ENCODE data around the gene ERBB2.
"Not testable (repeated sequence)": the region's sequence is repeated elsewhere in the genome, so short reads cannot be mapped to it uniquely, and the experiment has no call there.

Gene ERBB2

GRCh38 chr17:39705786-39706348 is 6.0 kb downstream of the ERBB2 start:
- no peak for DNase-seq

DNA sequence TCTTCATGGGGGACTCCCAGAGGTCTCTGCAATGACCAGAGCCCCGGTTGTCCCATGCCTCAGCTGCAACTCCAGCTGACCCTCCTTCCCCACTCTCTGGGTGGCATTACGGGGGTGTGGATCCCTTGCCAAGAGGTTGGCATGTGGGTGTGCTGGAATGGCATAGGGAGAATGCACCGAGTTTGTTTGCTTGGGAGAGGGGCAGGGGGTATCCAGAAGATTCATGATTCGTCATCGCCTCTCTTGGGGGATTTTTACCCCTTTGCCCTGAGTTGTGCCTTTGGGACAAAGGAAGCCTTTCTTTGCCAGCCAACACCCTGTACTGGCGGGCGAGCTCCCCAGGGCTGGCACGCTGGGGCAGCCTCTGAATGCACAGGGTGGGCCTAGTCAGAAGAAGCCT is 6.5 kb downstream of the ERBB2 start:
- DNase-seq = no peak

DNA sequence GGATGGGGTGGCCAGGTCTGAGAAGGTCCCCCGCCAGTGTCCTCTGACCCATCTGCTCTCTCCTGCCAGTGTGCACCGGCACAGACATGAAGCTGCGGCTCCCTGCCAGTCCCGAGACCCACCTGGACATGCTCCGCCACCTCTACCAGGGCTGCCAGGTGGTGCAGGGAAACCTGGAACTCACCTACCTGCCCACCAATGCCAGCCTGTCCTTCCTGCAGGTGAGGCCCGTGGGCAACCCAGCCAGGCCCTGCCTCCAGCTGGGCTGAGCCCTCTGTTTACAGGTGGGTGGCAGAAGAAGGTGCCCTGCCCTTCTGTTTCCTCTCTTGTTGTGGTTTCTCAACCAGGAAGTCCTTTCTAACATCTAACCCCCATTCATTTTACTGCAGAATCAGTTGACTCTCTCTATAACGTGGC is 7.1 kb downstream of the ERBB2 start:
- DNase-seq = no peak

DNA sequence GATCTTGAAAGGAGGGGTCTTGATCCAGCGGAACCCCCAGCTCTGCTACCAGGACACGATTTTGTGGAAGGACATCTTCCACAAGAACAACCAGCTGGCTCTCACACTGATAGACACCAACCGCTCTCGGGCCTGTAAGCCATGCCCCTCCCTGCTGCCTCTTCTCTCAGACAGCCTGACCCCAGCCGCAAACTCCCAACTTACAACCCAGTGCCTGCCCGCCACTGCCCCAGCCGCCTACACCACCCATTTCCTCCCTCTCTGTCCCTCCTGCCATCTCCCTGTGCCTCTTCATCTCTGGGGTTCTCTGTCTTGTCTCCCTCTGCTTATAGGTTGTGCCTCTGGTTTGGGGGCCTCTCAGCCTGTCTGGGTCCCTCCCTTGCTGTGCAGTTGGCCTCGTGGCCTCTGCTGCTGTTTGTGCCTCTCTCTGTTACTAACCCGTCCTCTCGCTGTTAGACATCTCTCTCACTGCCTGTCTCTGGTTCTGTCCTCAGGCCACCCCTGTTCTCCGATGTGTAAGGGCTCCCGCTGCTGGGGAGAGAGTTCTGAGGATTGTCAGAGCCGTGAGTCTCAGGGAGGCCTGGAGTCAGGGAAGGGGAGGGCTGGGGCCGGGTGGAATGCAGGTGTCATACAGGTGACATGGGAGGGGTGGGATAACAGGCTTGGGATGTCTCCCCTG is 9.6 kb downstream of the ERBB2 start:
- no peak for DNase-seq

DNA sequence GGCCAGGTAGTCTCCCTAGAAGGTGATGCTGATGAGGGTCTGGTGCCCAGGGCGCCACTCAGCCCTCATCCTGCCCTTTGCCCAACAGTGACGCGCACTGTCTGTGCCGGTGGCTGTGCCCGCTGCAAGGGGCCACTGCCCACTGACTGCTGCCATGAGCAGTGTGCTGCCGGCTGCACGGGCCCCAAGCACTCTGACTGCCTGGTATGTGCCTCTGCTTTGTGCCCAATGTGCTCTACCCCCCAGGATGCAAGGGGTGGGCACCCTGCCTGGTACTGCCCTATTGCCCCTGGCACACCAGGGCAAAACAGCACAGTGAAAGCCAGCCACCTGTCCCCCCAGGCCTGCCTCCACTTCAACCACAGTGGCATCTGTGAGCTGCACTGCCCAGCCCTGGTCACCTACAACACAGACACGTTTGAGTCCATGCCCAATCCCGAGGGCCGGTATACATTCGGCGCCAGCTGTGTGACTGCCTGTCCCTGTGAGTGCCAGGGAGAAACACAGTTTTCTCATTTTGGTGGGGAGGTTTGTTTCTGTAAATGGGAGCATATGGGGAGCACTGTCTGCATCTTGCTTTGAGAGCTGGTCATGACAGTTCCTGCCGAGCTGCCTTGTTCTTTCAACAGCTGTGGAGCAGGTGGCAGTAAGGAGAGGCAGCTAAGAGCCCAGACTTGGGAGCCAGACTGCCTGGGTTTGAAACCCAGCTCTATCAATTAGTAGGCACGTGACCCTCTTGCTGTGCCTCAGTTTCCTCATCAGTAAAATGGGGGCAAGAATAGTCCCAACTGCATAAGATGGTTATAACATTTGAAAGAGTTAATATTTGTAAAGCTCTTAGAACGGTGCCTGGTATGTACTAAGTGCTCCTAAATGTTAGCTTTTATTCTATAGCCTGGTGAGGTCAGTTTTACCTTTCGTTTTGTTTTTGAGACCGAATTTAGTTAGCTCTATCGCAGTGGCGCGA is 10.4 kb downstream of the ERBB2 start:
- DNase-seq = no peak

DNA sequence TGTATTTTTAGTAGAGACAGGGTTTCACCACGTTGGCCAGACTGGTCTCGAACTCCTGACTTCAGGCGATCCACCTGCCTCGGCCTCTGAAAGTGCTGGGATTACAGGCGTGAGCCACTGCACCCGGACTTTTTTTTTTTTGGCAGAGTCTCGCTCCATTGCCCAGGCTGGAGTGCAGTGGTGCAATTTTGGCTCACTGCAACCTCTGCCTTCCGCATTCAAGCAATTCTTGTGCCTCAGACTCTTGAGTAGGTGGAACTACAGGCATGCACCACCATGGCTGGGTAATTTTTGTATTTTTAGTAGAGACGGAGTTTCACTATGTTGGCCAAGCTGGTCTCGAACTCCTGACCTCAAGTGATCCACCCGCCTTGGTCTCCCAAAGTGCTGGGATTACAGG is 11.2 kb downstream of the ERBB2 start:
- not testable (repeated sequence) for DNase-seq

DNA sequence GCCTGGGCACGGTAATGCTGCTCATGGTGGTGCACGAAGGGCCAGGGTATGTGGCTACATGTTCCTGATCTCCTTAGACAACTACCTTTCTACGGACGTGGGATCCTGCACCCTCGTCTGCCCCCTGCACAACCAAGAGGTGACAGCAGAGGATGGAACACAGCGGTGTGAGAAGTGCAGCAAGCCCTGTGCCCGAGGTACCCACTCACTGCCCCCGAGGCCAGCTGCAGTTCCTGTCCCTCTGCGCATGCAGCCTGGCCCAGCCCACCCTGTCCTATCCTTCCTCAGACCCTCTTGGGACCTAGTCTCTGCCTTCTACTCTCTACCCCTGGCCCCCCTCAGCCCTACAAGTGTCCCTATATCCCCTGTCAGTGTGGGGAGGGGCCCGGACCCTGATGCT is 12.0 kb downstream of the ERBB2 start:
- DNase-seq = no peak

DNA sequence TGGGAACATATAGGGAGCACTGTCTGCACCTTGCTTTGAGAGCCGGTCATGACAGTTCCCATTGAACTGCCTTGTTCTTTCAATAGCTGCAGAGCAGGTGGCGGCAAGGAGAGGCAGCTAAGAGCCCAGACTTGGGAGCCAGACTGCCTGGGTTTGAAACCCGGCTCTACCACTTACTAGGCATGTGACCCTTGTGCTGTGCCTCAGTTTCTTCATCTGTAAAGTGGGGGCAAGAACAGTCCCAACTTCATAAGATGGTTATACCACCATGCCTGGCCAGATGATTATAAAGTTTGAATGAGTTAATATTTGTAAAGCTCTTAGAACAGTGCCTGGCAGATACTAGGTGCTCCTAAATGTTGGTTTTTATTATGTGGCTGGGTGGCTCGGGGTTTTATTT is 14.4 kb downstream of the ERBB2 start:
- no peak for DNase-seq

DNA sequence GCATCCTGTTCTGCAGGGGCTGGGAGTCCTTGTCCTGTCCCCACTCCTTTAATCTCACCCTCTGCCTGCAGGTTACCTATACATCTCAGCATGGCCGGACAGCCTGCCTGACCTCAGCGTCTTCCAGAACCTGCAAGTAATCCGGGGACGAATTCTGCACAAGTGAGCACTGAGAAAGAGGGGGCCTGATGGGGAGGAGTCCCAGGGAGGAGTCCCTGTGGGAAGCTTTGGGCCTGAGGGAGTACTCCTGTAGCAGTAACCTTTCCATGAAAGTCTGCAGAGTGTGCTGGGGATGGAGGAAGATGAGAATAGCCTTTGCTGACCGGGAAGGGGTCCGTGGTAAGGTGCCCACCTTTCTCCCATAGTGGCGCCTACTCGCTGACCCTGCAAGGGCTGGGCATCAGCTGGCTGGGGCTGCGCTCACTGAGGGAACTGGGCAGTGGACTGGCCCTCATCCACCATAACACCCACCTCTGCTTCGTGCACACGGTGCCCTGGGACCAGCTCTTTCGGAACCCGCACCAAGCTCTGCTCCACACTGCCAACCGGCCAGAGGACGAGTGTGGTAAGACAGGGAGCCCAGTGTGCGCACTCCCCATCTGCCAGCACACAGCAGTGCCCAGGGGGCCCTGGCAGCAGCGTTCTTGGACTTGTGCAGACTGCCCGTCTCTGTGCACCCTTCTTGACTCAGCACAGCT is 15.7 kb downstream of the ERBB2 start:
- no peak for DNase-seq

- no peak for DNase-seq
Observed at GRCh38 chr17:39716073-39716818, 16.4 kb downstream of the ERBB2 start.

- no peak for DNase-seq
Observed at GRCh38 chr17:39716879-39717536, 17.1 kb downstream of the ERBB2 start.

- no peak for DNase-seq
Observed at GRCh38 chr17:39717660-39718059, 17.8 kb downstream of the ERBB2 start.

DNA sequence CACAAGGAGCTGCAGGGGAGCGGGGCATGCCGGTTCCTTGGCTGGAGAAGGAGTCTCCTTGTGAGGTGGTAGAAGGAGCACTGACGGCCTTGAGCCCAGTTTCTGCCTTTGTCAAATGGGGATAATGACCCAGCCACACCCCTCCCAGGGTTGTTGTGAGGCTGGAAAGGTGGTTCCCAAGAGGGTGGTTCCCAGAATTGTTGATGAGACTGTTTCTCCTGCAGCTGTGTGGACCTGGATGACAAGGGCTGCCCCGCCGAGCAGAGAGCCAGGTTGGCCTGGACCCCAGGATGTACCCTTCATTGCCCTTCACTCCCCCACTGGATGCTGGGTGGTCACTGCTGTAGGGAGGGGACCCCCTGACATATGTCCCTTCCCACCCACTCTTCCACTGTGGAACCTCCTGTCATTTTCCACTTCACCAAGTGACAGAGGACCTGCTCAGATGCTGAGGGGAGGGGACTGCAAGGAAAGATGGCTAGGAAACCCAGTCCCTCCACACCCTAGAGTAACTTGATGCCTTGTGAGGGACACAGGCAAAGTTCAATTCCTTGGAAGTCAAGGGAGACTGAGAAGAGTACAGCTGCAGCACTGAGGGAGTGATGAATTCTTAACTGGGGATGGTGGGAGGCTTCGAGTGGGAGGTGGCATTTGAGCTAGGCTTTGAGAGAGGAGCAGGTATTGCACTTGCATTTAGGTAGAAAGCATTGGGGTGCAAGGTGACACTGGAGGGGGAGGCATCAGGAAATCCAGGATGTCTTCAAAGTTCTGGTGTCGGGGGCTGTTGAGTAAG is 19.9 kb downstream of the ERBB2 start:
- DNase-seq = no peak

DNA sequence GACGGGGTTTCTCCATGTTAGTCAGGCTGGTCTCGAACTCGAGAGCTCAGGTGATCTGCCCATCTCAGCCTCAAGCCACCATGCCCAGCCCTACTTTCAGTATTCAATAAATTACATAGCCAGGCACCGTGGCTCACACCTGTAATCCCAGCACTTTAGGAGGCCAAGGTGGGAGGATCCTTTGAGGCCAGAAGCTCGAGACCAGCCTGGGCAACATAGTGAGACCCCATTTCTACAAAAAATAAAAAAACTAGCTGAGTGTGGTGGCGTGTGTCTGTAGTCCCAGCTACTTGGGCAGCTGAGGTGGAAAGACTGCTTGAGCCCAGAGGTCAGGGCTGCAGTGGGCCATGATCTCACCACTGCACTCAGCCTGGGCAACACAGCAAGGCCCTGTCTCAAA is 22.2 kb downstream of the ERBB2 start:
- DNase-seq = no peak

- no peak for DNase-seq
Observed at GRCh38 chr17:39722965-39723848, 23.3 kb downstream of the ERBB2 start.

DNA sequence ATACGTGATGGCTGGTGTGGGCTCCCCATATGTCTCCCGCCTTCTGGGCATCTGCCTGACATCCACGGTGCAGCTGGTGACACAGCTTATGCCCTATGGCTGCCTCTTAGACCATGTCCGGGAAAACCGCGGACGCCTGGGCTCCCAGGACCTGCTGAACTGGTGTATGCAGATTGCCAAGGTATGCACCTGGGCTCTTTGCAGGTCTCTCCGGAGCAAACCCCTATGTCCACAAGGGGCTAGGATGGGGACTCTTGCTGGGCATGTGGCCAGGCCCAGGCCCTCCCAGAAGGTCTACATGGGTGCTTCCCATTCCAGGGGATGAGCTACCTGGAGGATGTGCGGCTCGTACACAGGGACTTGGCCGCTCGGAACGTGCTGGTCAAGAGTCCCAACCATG is 24.9 kb downstream of the ERBB2 start:
- DNase-seq = no peak

GRCh38 chr17:39725923-39726322 is 26.1 kb downstream of the ERBB2 start:
- not testable (repeated sequence) for DNase-seq

DNA sequence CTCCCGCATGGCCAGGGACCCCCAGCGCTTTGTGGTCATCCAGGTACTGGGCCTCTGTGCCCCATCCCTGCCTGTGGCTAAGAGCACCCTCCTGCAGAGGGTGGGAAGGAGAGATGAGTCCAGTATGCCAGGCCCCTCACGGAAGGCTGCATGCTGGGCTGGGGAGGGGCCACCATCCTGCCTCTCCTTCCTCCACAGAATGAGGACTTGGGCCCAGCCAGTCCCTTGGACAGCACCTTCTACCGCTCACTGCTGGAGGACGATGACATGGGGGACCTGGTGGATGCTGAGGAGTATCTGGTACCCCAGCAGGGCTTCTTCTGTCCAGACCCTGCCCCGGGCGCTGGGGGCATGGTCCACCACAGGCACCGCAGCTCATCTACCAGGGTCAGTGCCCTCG is 26.8 kb downstream of the ERBB2 start:
- DNase-seq = no peak

- DNase-seq = no peak
Observed at GRCh38 chr17:39727556-39727955, 27.7 kb downstream of the ERBB2 start.

DNA sequence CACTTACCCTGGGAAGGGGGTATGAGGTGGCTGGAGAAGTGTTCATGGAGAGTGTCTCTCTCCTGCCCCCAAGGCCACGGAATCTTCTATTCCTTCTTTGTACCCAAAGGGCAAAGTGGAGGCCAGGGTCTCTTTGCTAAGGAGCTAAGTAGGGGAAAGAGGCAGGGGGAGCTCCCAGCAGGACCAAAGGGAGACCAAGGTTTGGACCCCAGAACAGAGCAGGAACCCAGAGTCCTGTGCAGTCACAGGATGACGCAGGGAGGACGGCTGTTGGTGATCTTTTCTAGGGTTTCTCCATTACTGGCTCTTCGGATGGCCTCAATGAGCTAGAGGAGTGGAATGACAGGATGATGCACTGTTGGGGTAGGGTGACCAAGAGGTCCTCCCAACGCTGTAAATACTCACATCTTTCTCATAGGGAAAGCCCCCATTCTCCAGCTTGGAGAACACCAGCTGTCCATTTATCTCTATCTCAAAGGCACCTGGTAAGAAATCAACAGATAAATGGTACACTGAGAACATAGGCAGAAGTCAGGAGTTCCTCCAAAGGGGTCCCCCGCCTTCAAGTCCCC is 29.5 kb downstream of the ERBB2 start:
- DNase-seq = no peak

Measured in effector CD8-positive, alpha-beta T cell (primary cell).